Thyroid gland (tissue), 4 donors: ENCODE measurements around the gene SALL1. TPM values are rescaled to one million over a fixed set of nuclear protein-coding genes. Genes with fewer than 3 reads are reported as not detected.

ENCODE experiments used
- DNase-seq, 2 donors: peaks; one replicate each; pipeline ENCODE4 v3.0.0-alpha.2; 2019
- H3K27ac ChIP-seq, 3 donors: fragments of 200-600 bp; sonication (generic); 1 replicate in 2 of 3; 2 replicates in 1 of 3; pipeline ENCODE4 v1.5.1; 2016 to 2019; ENCODE audit warnings: mild to moderate bottlenecking in 1 of 3, moderate library complexity in 1 of 3
- H3K27me3 ChIP-seq: fragments of 200-600 bp; sonication (generic); one replicate; pipeline ENCODE4 v1.5.1; 2019
- H3K36me3 ChIP-seq, 2 donors: fragments of 200-600 bp; sonication (generic); one replicate each; pipeline ENCODE4 v1.5.1; 2016 to 2019
- H3K4me1 ChIP-seq, 2 donors: fragments of 200-600 bp; sonication (generic); one replicate each; pipeline ENCODE4 v1.5.1; 2017 to 2019
- H3K4me3 ChIP-seq, 3 donors: fragments of 200-600 bp; sonication (generic); replicated peaks in 1 of 3; 1 replicate in 2 of 3; 2 replicates in 1 of 3; pipeline ENCODE4 v1.5.1; 2016; ENCODE audit warnings: mild to moderate bottlenecking in 1 of 3
- H3K9me3 ChIP-seq: fragments of 200-600 bp; sonication (generic); one replicate; pipeline ENCODE4 v1.5.1; 2017
- POLR2A ChIP-seq, 2 donors: fragments of 450-650 bp; IDR thresholded peaks; one replicate each; pipeline ENCODE4 v1.6.1; 2017; ENCODE audit warnings: antibody characterized with exemption in 2 of 2, mild to moderate bottlenecking in 2 of 2, moderate library complexity in 1 of 2
- WGBS, 2 donors: methylation state at CpG; one replicate each; pipeline ENCODE4 v1.1.5; 2017; 5-methylcytosine and 5-hydroxymethylcytosine counted together
- intact Hi-C: fragments of 100-400 bp; cut with DNase I; formaldehyde crosslinking; loops from one replicate; pipeline ENCODE4 v1.15.1; 2023
- total RNA-seq, 4 donors: library from RNA; depleted of rRNA; stranded (reverse); fragments of >200 nt; gene quantifications; one replicate each; pipeline ENCODE4 v1.2.3, GENCODE V29; 2016
- TF ChIP-seq, protein P1 (sequence below), 6 experiments: fragments of 200-600 bp in 3 of 6; fragments of 450-650 bp in 3 of 6; sonication (generic) in 3 of 6; IDR thresholded peaks; one replicate each; pipeline ENCODE4 v1.5.1; 2016 to 2019; ENCODE audit warnings: antibody characterized with exemption in 6 of 6, mild to moderate bottlenecking in 2 of 6, inconsistent platforms in 1 of 6, moderate library complexity in 1 of 6

SALL1 gene
- total RNA-seq, 4 donors from 2014 or later, result 23.0 to 57.0 (median 44.0) TPM

DNA sequence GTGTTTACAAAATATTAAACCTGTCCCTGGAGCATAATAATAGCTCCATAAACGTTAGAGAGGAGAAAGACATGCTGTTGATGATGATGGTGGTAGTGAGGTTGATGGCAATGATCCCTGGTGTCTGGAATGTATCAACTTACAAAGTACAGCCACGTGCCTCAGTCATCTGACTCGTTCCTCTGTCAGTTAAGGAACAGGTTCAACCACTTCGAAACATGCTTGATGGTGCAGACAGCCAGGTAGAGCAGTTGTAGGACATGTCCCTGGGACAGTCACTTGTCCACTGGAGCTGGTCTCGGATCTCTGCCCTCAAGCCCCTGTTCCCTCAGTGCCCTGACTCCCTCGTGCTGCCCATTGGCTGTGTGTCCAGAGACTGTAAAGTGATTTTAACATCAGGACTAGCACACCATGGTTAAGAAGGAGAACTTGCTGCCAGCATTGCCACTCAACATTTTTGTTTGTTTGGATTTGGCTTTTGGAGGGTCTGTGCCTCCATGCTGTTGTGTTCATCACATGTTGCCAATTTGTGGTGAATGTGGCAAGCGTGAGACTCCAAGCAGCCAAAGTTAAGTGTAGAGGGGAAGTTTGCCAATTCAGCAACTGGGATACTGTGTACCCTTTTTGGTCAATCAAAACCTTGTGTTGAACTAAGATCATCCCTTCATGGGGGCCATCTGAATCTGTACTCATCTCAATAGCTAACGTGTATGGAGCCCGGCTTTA, 16.3 kb upstream of the SALL1 start:
- intact Hi-C loops, result no loop called here
- Histone ChIP-seq H3K27ac (peak overlapping the region; percentile 34 to 49 (median 48)), H3K9me3 (no peaks in the 10 kb centered on the region), H3K36me3 (no peaks in the 10 kb centered on the region), H3K27me3 (no peaks in the 10 kb centered on the region), H3K4me3 (no peak overlapping the region), H3K4me1 (peaks cover 8 to 29% of the 10 kb centered on the region in 2 donors)
- peak; percentile 92 to 94 for DNase-seq
- TF ChIP-seq POLR2A (IDR thresholded peaks at IDR 0.05), result peak in 1 of 2 donors; percentile 52
- TF ChIP-seq, protein P1, sequence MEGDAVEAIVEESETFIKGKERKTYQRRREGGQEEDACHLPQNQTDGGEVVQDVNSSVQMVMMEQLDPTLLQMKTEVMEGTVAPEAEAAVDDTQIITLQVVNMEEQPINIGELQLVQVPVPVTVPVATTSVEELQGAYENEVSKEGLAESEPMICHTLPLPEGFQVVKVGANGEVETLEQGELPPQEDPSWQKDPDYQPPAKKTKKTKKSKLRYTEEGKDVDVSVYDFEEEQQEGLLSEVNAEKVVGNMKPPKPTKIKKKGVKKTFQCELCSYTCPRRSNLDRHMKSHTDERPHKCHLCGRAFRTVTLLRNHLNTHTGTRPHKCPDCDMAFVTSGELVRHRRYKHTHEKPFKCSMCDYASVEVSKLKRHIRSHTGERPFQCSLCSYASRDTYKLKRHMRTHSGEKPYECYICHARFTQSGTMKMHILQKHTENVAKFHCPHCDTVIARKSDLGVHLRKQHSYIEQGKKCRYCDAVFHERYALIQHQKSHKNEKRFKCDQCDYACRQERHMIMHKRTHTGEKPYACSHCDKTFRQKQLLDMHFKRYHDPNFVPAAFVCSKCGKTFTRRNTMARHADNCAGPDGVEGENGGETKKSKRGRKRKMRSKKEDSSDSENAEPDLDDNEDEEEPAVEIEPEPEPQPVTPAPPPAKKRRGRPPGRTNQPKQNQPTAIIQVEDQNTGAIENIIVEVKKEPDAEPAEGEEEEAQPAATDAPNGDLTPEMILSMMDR (IDR thresholded peaks at IDR 0.05), result no peak
- WGBS, 2 donors, result 27 to 29% methylated on average over 9 of the region's 9 CpGs

DNA sequence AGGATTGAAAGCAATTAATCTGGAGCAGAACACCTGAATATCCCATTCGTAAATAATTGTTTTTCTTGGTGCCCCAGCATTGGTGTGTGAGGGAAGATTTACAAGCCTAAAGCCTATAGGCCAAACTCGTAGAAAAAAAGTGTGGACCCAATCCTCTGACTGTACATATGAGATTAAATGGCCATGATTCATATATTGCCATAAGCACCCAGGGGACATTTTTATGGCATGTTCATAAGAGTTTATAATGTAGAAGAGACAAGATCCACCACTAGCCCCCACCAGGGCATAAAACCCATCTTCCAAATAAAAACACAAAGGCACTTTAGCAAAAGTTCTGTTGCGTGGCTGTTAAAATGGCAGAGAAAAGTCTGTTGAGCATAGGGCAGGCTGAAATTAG, 15.5 kb upstream of the SALL1 start:
- WGBS, 2 donors, result 92 to 93% methylated on average over 3 of the region's 3 CpGs
- TF ChIP-seq, protein P1 (IDR thresholded peaks at IDR 0.05), result no peak
- TF ChIP-seq POLR2A (IDR thresholded peaks at IDR 0.05), result no peak
- H3K27me3 ChIP-seq, result no peaks in the 10 kb centered on the region
- no peak overlapping the region for H3K4me3 ChIP-seq
- peaks cover 8 to 30% of the 10 kb centered on the region in 2 donors for H3K4me1 ChIP-seq
- H3K9me3 ChIP-seq, result no peaks in the 10 kb centered on the region
- intact Hi-C loops, result no loop called here
- H3K36me3 ChIP-seq, result no peaks in the 10 kb centered on the region
- peak overlapping the region; percentile 20 to 49 (median 48) for H3K27ac ChIP-seq
- DNase-seq, result no peak

DNA sequence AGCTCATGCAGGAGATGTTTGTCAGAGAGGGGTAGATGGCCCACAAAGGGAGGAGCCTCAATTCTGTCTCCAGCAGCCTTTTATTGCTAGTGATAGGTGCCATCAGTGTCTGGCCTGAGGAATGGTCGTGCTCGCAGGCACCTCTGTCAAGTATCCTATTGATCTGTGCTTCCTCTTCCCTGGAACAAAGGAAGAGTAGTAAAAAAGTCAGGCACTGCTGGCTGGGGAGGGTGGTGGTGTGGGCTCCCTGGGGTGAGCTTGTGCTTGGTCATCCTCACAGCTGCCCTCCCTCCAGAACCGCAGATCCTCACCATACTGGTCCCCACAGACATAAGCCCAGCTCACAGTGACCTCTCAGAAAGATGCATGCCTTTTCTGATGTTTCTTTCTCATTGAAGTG, 15.0 kb upstream of the SALL1 start:
- no peak for DNase-seq
- H3K4me3 ChIP-seq, result no peak overlapping the region
- peaks cover 8 to 32% of the 10 kb centered on the region in 2 donors for H3K4me1 ChIP-seq
- no peak overlapping the region for H3K27ac ChIP-seq
- WGBS, 2 donors, result 52 to 74% methylated on average over 3 of the region's 3 CpGs
- H3K9me3 ChIP-seq, result no peaks in the 10 kb centered on the region
- H3K36me3 ChIP-seq, result no peaks in the 10 kb centered on the region
- no peaks in the 10 kb centered on the region for H3K27me3 ChIP-seq
- TF ChIP-seq POLR2A (IDR thresholded peaks at IDR 0.05), result no peak
- TF ChIP-seq, protein P1 (IDR thresholded peaks at IDR 0.05), result no peak
- intact Hi-C loops, result no loop called here

DNA sequence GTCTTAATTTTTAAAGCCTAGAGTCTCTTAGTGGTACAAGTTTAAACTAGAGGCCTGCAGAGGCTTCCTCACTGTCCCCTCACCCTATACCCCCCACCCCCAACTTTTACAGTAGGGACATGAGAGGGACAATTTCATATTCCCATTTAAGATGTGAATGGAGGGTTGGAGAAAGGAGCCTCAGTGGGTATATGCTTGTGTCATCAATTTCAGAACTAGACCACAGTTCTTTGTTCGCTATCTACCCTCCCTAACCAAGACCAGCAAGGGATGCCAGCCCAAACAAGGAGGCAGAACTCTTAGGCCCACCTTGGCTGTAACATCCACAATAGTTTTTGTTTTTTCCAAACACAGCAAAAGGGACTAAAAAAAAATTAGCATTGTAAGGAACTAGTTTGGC, 14.0 kb upstream of the SALL1 start:
- Histone ChIP-seq H3K4me3 (no peak overlapping the region), H3K27me3 (no peaks in the 10 kb centered on the region), H3K27ac (no peak overlapping the region), H3K9me3 (no peaks in the 10 kb centered on the region), H3K36me3 (no peaks in the 10 kb centered on the region), H3K4me1 (peaks cover 10 to 32% of the 10 kb centered on the region in 2 donors)
- intact Hi-C loops, result no loop called here
- DNase-seq, result no peak
- 92 to 100% methylated on average over 1 of the region's 1 CpG for WGBS, 2 donors
- TF ChIP-seq POLR2A (IDR thresholded peaks at IDR 0.05), result no peak
- TF ChIP-seq, protein P1 (IDR thresholded peaks at IDR 0.05), result no peak

DNA sequence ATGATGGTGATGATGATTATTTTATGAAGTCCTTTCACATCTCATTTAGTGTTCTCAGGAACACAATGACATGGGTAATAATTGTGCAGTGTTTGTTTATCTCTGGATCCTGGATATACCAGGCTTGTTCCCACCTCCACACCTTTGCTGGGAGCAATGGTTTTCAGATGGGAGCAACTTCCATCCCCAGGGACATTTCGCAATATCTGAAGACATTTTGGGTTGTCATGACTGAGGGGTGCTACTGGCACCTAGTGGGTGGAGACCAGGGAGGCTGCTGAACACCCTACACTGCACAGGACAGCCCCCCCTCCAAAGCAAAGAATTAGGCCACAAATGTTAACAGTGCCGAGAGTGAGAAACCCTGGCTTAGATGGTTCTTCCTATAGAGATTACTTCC, 13.5 kb upstream of the SALL1 start:
- DNase-seq, result no peak
- no peaks in the 10 kb centered on the region for H3K27me3 ChIP-seq
- intact Hi-C loops, result no loop called here
- H3K4me1 ChIP-seq, result peaks cover 15 to 32% of the 10 kb centered on the region in 2 donors
- no peak overlapping the region for H3K4me3 ChIP-seq
- no peak overlapping the region for H3K27ac ChIP-seq
- H3K36me3 ChIP-seq, result no peaks in the 10 kb centered on the region
- TF ChIP-seq, protein P1 (IDR thresholded peaks at IDR 0.05), result no peak
- TF ChIP-seq POLR2A (IDR thresholded peaks at IDR 0.05), result no peak
- H3K9me3 ChIP-seq, result no peaks in the 10 kb centered on the region
- WGBS, 2 donors, result 93 to 98% methylated on average over 2 of the region's 2 CpGs
